ENCODE results near the gene SHLD3.

DNA sequence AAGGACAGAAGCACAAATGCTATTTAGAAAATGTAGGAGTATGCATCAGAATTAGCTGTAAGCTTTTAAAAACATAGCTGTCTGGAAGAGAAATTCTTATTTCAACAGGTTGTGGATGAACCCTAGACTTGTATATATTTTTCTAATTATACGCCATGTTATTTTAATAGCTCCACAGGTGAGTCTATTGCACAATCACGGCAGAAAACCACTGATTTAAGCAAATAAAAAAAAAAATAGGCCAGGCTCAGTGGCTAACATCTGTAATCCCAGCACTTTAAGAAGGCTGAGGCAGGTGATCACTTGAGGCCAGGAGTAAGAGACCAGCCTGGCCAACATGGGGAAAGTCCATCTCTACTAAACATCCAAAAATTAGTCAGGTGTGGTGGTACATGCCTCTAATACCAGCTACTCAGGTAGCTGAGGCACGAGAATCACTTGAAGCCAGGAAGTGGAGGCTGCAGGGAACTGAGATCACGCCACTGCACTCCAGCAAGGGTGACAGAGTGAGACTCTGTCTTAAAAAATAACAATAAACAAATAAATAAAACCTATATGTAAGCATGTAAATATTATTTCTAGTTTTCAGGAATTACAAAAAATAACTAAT lies 12.4 kb upstream of the SHLD3 start:
- TF ChIP-seq, protein P1, sequence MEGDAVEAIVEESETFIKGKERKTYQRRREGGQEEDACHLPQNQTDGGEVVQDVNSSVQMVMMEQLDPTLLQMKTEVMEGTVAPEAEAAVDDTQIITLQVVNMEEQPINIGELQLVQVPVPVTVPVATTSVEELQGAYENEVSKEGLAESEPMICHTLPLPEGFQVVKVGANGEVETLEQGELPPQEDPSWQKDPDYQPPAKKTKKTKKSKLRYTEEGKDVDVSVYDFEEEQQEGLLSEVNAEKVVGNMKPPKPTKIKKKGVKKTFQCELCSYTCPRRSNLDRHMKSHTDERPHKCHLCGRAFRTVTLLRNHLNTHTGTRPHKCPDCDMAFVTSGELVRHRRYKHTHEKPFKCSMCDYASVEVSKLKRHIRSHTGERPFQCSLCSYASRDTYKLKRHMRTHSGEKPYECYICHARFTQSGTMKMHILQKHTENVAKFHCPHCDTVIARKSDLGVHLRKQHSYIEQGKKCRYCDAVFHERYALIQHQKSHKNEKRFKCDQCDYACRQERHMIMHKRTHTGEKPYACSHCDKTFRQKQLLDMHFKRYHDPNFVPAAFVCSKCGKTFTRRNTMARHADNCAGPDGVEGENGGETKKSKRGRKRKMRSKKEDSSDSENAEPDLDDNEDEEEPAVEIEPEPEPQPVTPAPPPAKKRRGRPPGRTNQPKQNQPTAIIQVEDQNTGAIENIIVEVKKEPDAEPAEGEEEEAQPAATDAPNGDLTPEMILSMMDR (IDR thresholded peaks at IDR 0.05; ENCODE audit: low read depth, low read length), result no peak
- no peak for TF ChIP-seq POLR2A (IDR thresholded peaks at IDR 0.05; ENCODE audit: extremely low read depth, insufficient read length)

All from NB4 (cell line).